OCI-M1 (cell line): ENCODE measurements around the gene S1PR4.
"Not testable (repeated sequence)": the region's sequence is repeated elsewhere in the genome, so short reads cannot be mapped to it uniquely, and the experiment has no call there.

Source experiments
- DNase-seq: peaks from one replicate; lab custom pipeline; 2025; lab: John Stamatoyannopoulos, UW

The S1PR4 gene

DNA sequence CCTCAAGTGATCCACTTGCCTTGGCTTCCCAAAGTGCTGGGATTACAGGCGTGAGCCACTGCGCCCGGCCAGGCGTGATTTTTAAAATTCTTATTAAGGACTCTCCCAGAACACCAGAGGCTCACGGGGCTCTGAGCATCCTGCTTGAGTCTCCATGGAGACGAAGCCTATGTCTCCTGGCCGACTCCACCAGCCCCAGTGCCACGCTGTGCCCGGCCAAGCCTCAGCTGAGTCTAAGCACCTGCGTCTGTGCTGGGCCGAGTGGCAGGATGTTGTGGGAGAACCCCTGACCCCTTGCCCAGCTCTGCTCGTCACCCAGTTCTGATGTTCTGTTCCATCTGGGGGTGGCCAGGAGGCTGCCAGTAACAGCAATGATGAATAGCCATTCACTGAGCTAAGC is 42.0 kb downstream of the S1PR4 start:
- DNase-seq = no peak

DNA sequence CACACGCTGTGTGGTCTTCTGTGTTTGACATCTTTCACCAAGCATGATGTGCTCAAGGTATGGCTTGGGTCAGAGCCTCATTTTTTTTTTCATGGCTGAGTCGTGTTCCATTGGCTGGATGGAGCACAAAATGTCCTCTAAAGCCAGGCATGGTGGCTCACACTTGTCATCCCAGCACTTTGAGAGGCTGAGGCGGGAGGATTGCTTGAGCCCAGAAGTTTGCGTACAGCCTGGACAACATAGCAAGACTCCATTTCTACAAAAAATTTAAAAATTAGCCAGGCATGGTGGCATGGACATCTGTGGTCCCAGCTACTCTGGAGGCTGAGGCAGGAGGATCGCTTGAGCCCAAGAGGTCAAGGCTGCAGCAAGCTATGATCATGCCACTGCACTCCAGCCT is 43.0 kb downstream of the S1PR4 start:
- not testable (repeated sequence) for DNase-seq

- DNase-seq = no peak
These were observed 44.1 kb downstream of the S1PR4 start for GRCh38 chr19:3222709-3223108.

GRCh38 chr19:3224346-3225168 is 46.0 kb downstream of the S1PR4 start, which contains the start of gene CELF5:
Gene CELF5, plus strand, starts transcription at chr19:3224661. Its CDS starts 79 bp downstream, at chr19:3224740.
- DNase-seq = peak; percentile 54

DNA sequence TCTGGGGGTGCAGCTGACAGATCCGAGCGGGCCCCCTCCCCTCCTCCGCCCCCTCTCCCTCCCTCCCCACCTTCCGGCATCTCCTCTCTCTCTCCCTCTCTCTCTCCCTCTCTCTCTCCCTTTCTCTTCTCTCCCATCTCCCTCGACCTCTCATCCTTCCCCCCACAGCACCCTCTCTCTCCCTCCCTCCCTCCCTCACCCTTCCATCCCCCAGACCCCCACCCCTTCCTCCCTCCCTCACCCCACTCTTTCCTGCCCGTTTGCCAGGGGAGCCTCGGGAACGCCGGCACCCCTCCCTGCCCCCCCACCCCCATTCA is 46.6 kb downstream of the S1PR4 start:
- no peak for DNase-seq

- DNase-seq = no peak
These were observed 47.1 kb downstream of the S1PR4 start for GRCh38 chr19:3225677-3226093.

DNA sequence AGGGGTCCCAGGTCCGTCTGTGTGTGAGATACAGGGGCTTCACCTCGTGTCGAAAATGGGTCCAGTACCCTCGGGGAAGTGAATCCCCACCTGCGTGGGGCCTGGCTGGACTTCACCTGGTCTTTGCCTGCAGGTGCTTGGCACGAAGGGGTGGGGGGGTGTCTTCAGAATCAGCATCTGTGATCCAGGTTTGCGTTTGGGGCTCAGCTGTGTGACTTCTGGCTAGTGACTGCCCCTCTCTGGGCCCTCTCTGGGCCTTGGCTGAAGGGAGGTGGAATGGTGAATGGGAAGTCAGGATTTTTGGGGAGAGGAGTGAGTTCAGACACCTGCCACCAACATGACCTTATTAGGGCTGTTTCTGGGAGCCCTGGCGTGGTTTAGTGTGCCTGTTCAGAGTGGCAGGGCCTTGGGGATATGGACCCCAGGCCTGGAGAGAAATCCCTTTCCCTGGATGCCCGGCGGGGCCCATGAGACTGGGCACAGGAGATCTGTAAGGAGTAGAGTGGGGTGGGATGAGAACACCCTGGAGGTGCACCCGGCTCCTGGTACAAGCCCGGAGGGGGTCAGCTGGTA is 48.6 kb downstream of the S1PR4 start:
- no peak for DNase-seq

- no peak for DNase-seq
These were observed 50.8 kb downstream of the S1PR4 start for GRCh38 chr19:3229346-3229743.
